Natural killer cell (primary cell): Measurements from ENCODE around the gene TDP1. TPM values are rescaled to one million over a fixed set of nuclear protein-coding genes. Genes with fewer than 3 reads are reported as not detected.

Experiments used
- ATAC-seq, 3 donors: fragments of 150-1000 bp in 2 of 3; fragments of 200-7000 bp in 1 of 3; cut with Tn5 transposase; 1 replicate in 1 of 3; 2 replicates in 2 of 3; pipeline ENCODE4 v1.10.0; 2021; ENCODE audit warnings: mild to moderate bottlenecking in 2 of 3, moderate library complexity in 2 of 3
- DNase-seq, 2 donors: peaks; one replicate each; pipeline versions ENCODE4 v3.0.0 to v3.0.0-alpha.2; 2013 to 2021; ENCODE audit warnings: mixed read lengths in 1 of 2
- H3K27ac ChIP-seq: one replicate; pipeline ENCODE4 v1.5.1; 2013; ENCODE audit warnings: mild to moderate bottlenecking, low read length
- H3K27me3 ChIP-seq: one replicate; pipeline ENCODE4 v1.6.1; 2013; ENCODE audit warnings: low read length; ENCODE audit not compliant: control insufficient read depth, insufficient read depth
- H3K36me3 ChIP-seq: one replicate; pipeline ENCODE4 v1.6.1; 2013; ENCODE audit warnings: low read length; ENCODE audit not compliant: control insufficient read depth, insufficient read depth
- H3K4me1 ChIP-seq: one replicate; pipeline ENCODE4 v1.6.1; 2013; ENCODE audit warnings: low read length; ENCODE audit not compliant: control insufficient read depth, insufficient read depth
- H3K4me3 ChIP-seq: one replicate; pipeline ENCODE4 v1.5.1; 2013; ENCODE audit warnings: low read length
- H3K9me3 ChIP-seq: one replicate; pipeline ENCODE4 v1.6.1; 2013; ENCODE audit warnings: low read length; ENCODE audit not compliant: control insufficient read depth, insufficient read depth
- H3K27ac Mint-ChIP-seq, 2 donors: one replicate each; pipeline ENCODE4 v1.8.0; 2022; ENCODE audit warnings: mild to moderate bottlenecking in 2 of 2, mixed read lengths in 2 of 2, moderate library complexity in 1 of 2
- H3K27me3 Mint-ChIP-seq, 2 donors: one replicate each; pipeline ENCODE4 v1.8.0; 2022; ENCODE audit warnings: low read depth in 2 of 2, mixed read lengths in 2 of 2
- H3K36me3 Mint-ChIP-seq: one replicate; pipeline ENCODE4 v1.8.0; 2022; ENCODE audit warnings: mixed read lengths
- H3K4me1 Mint-ChIP-seq, 2 donors: one replicate each; pipeline ENCODE4 v1.8.0; 2022; ENCODE audit warnings: mixed read lengths in 2 of 2
- H3K4me3 Mint-ChIP-seq: one replicate; pipeline ENCODE4 v1.8.0; 2022; ENCODE audit warnings: mild to moderate bottlenecking, moderate library complexity, mixed read lengths
- H3K9me3 Mint-ChIP-seq, 2 donors: one replicate each; pipeline ENCODE4 v1.8.0; 2022; ENCODE audit warnings: mixed read lengths in 2 of 2
- WGBS: methylation state at CpG from one replicate; pipeline ENCODE4 v1.1.7; 2013; ENCODE audit warnings: missing lambda C conversion rate; ENCODE audit not compliant: insufficient coverage; 5-methylcytosine and 5-hydroxymethylcytosine counted together
- intact Hi-C: fragments of 100-400 bp; cut with micrococcal nuclease; formaldehyde crosslinking; loops from one replicate; pipeline ENCODE4 v1.14.2; 2022
- total RNA-seq, 4 donors: library from RNA; stranded (reverse); fragments of 120-200 nt in 1 of 4; gene quantifications; one replicate each; pipeline versions ENCODE4 v1.2.3 to v1.2.4, GENCODE V29; 2013 to 2022
- TF ChIP-seq, protein P1 (sequence below): fragments of 200-600 bp; IDR thresholded peaks from one replicate; pipeline ENCODE4 v1.8.0; 2022; ENCODE audit warnings: antibody characterized with exemption

TDP1 gene
- total RNA-seq, 3 donors from 2014 or later (not counting 1 experiment from before 2014, with no cell fraction given) = 41.8 to 59.6 (median 54.3) TPM

DNA sequence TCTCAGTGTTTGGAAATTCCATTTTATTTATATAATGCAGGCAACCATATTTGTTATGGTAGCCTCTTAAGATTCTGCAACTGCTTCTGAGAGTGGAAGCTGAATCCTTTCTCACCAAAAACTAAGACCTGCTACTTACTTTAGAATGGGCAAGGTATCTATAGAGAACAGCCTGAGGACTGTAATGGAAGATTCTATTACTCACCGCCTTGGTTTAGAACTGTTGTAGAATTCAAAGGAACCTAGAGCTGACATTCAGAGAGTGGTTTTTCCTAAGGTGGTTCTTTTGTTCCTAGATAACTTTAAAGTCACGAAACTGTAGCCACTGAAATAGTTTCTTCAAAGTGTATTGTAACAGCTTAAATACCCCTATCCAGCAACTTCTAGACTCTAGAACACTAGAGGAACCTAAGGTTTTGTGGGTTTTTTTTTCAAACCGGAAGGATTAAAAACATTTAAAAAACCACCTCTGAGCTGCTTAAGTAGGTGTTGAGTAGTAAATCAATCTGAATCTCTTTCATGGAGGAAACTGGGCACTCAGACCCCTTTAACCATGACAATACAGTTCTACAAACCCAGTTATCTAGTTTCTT is 4.2 kb downstream of the TDP1 start:
- peaks cover 7% of the 10 kb centered on the region for H3K36me3 Mint-ChIP-seq
- no peaks in the 10 kb centered on the region for H3K9me3 Mint-ChIP-seq
- H3K4me1 Mint-ChIP-seq = peaks cover 48 to 53% of the 10 kb centered on the region in 2 donors
- H3K4me3 ChIP-seq = no peak overlapping the region
- H3K9me3 ChIP-seq = no peaks in the 10 kb centered on the region
- TF ChIP-seq, protein P1, sequence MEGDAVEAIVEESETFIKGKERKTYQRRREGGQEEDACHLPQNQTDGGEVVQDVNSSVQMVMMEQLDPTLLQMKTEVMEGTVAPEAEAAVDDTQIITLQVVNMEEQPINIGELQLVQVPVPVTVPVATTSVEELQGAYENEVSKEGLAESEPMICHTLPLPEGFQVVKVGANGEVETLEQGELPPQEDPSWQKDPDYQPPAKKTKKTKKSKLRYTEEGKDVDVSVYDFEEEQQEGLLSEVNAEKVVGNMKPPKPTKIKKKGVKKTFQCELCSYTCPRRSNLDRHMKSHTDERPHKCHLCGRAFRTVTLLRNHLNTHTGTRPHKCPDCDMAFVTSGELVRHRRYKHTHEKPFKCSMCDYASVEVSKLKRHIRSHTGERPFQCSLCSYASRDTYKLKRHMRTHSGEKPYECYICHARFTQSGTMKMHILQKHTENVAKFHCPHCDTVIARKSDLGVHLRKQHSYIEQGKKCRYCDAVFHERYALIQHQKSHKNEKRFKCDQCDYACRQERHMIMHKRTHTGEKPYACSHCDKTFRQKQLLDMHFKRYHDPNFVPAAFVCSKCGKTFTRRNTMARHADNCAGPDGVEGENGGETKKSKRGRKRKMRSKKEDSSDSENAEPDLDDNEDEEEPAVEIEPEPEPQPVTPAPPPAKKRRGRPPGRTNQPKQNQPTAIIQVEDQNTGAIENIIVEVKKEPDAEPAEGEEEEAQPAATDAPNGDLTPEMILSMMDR = no peak
- H3K4me3 Mint-ChIP-seq = peak overlapping the region; percentile 4
- peaks cover 29% of the 10 kb centered on the region for H3K4me1 ChIP-seq
- 50% methylated on average over 1 of the region's 3 CpGs for WGBS
- peak overlapping the region; percentile 78 to 85 for H3K27ac Mint-ChIP-seq
- peak overlapping the region; percentile 40 for H3K27ac ChIP-seq
- H3K27me3 Mint-ChIP-seq = no peaks in the 10 kb centered on the region
- peaks cover 20% of the 10 kb centered on the region for H3K36me3 ChIP-seq
- intact Hi-C loops = loop anchor here (5.0 to 10.0 kb wide), 6 partner anchors 238 to 1965 kb away; partner anchors contain the start of genes CALM1, GALC and RPS6KA5
- DNase-seq (peak in 1 of 2 donors; percentile 54), ATAC-seq (no peak)
- H3K27me3 ChIP-seq = no peaks in the 10 kb centered on the region

DNA sequence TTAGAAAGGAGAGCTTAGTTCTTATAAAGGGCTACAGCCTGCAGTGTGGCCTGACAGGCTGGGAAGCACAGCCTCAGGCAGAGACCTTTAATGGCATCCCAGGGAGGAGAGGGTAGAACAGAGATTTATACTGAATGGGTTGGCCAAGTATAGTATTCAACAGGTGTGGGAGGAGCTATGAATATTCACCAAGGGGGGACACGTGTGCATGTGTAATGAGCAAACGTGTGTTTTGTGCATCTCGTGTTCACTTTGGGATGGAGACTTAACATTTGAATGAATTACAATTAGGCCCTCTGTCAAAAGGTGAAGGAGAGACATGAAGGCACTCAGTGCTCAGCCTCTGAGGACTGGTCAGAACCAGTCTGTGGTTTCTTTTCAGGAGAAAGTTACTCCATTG is 5.2 kb downstream of the TDP1 start:
- 95% methylated on average over 3 of the region's 3 CpGs for WGBS
- ATAC-seq = no peak
- H3K27ac ChIP-seq = no peak overlapping the region
- H3K36me3 ChIP-seq = peaks cover 27% of the 10 kb centered on the region
- H3K27me3 ChIP-seq = no peaks in the 10 kb centered on the region
- H3K9me3 ChIP-seq = no peaks in the 10 kb centered on the region
- TF ChIP-seq, protein P1 = no peak
- H3K4me1 Mint-ChIP-seq = peaks cover 41 to 46% of the 10 kb centered on the region in 2 donors
- H3K27ac Mint-ChIP-seq = peak overlapping the region; percentile 78 to 85
- H3K9me3 Mint-ChIP-seq = no peaks in the 10 kb centered on the region
- peaks cover 29% of the 10 kb centered on the region for H3K4me1 ChIP-seq
- no peak for DNase-seq
- H3K4me3 Mint-ChIP-seq = no peak overlapping the region
- no peaks in the 10 kb centered on the region for H3K27me3 Mint-ChIP-seq
- H3K4me3 ChIP-seq = no peak overlapping the region
- H3K36me3 Mint-ChIP-seq = peaks cover 7% of the 10 kb centered on the region
- intact Hi-C loops = no loop called here

DNA sequence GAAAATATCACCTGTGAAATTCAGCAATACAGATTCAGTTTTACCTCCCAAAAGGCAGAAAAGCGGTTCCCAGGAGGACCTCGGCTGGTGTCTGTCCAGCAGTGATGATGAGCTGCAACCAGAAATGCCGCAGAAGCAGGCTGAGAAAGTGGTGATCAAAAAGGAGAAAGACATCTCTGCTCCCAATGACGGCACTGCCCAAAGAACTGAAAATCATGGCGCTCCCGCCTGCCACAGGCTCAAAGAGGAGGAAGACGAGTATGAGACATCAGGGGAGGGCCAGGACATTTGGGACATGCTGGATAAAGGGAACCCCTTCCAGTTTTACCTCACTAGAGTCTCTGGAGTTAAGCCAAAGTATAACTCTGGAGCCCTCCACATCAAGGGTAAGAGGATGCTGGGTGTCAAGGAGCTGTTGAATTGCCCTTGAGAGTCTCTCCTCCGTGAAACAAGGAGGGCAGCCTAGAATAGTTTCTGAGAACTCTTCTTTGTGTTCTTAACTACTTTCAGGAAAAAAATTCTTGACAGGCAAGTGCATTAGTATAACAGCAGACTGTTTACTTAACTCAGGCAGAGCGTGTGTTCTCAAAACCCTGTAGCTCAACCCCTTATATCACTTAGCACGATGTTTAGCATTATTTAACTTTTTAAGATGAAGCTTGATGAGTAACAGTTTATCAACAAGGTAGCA is 7.7 kb downstream of the TDP1 start:
- peaks cover 19 to 24% of the 10 kb centered on the region in 2 donors for H3K4me1 Mint-ChIP-seq
- H3K9me3 ChIP-seq = no peaks in the 10 kb centered on the region
- no peaks in the 10 kb centered on the region for H3K27me3 ChIP-seq
- H3K9me3 Mint-ChIP-seq = no peaks in the 10 kb centered on the region
- intact Hi-C loops = no loop called here
- 93% methylated on average over 10 of the region's 10 CpGs for WGBS
- H3K4me3 Mint-ChIP-seq = no peak overlapping the region
- ATAC-seq = no peak
- H3K27me3 Mint-ChIP-seq = no peaks in the 10 kb centered on the region
- no peak for DNase-seq
- peaks cover 44% of the 10 kb centered on the region for H3K36me3 ChIP-seq
- H3K27ac Mint-ChIP-seq = no peak overlapping the region
- no peak overlapping the region for H3K4me3 ChIP-seq
- TF ChIP-seq, protein P1 = no peak
- H3K4me1 ChIP-seq = peaks cover 10% of the 10 kb centered on the region
- peaks cover 7% of the 10 kb centered on the region for H3K36me3 Mint-ChIP-seq
- H3K27ac ChIP-seq = no peak overlapping the region
